Measurements from ENCODE around the gene OR6X1. TPM values are rescaled to one million over a fixed set of nuclear protein-coding genes. Genes with fewer than 3 reads are reported as not detected.

The OR6X1 gene
- polyA plus RNA-seq, 1 donor (not counting 4 experiments of a cell fraction or from before 2014, with no cell fraction given) = not detected

GRCh38 chr11:123770712-123771111 is 16.4 kb upstream of the OR6X1 start:
- dilution Hi-C loops (cut with MboI; ENCODE audit: extremely low pct_ligation_motif_present, low sequenced_read_pairs) = no loop called here

GRCh38 chr11:123765601-123766000 is 11.3 kb upstream of the OR6X1 start:
- Histone ChIP-seq H3K27me3 (ENCODE audit: control insufficient read depth, extremely low read depth, insufficient read depth, low read length) (no peaks in the 10 kb centered on the region), H3K9ac (ENCODE audit: control insufficient read depth, extremely low read depth, insufficient read depth, low read length) (no peak overlapping the region), H2AFZ (ENCODE audit: control insufficient read depth, low read length) (no peak overlapping the region), H3K9me1 (ENCODE audit: control insufficient read depth, extremely low read depth, insufficient read depth, low read length) (no peaks in the 10 kb centered on the region), H3K4me3 (ENCODE audit: control insufficient read depth in 2 of 3, extremely low read depth in 1 of 3, insufficient read depth in 2 of 3, low read depth in 1 of 3, low read length in 3 of 3) (no peak overlapping the region), H4K20me1 (ENCODE audit: control insufficient read depth, extremely low read depth, insufficient read depth, low read length) (no peaks in the 10 kb centered on the region), H3K36me3 (ENCODE audit: control insufficient read depth in 2 of 2, extremely low read depth in 1 of 2, insufficient read depth in 2 of 2, low read length in 2 of 2) (no peaks in the 10 kb centered on the region), H3K4me1 (ENCODE audit: control insufficient read depth, extremely low read depth, insufficient read depth, low read length) (no peaks in the 10 kb centered on the region), H3K79me2 (ENCODE audit: control insufficient read depth, insufficient read depth, low read length) (no peaks in the 10 kb centered on the region), H3K4me2 (ENCODE audit: control insufficient read depth, extremely low read depth, insufficient read depth, low read depth, low read length) (no peak overlapping the region), H3K9me3 (ENCODE audit: control insufficient read depth, low read depth, low read length) (no peaks in the 10 kb centered on the region), H3K27ac (ENCODE audit: control insufficient read depth, insufficient read depth, low read length) (no peak overlapping the region)
- DNase-seq (ENCODE audit: low read depth, low spot score) (no peak), FAIRE-seq (no peak)
- dilution Hi-C loops (cut with MboI; ENCODE audit: extremely low pct_ligation_motif_present, low sequenced_read_pairs) = no loop called here
- TF ChIP-seq CTCF (optimal IDR thresholded peaks at IDR 0.05 in 1 of 3, IDR thresholded peaks at IDR 0.05 in 1 of 3, conservative IDR thresholded peaks at IDR 0.05 in 1 of 3; ENCODE audit: extremely low read depth in 1 of 3, insufficient read depth in 2 of 3, low read length in 3 of 3) (no peak), EZH2 (IDR thresholded peaks at IDR 0.05; ENCODE audit: low read length) (no peak)

More at GRCh38 chr11:123770712-123771111, 16.4 kb upstream of the OR6X1 start:
- no peaks in the 10 kb centered on the region for H4K20me1 ChIP-seq (ENCODE audit: control insufficient read depth, extremely low read depth, insufficient read depth, low read length)
- H2AFZ ChIP-seq (ENCODE audit: control insufficient read depth, low read length) = no peak overlapping the region
- no peak overlapping the region for H3K4me2 ChIP-seq (ENCODE audit: control insufficient read depth, extremely low read depth, insufficient read depth, low read depth, low read length)
- H3K27me3 ChIP-seq (ENCODE audit: control insufficient read depth, extremely low read depth, insufficient read depth, low read length) = no peaks in the 10 kb centered on the region
- no peak overlapping the region for H3K27ac ChIP-seq (ENCODE audit: control insufficient read depth, insufficient read depth, low read length)
- no peak overlapping the region for H3K4me3 ChIP-seq (ENCODE audit: control insufficient read depth in 2 of 3, extremely low read depth in 1 of 3, insufficient read depth in 2 of 3, low read depth in 1 of 3, low read length in 3 of 3)
- H3K36me3 ChIP-seq (ENCODE audit: control insufficient read depth in 2 of 2, extremely low read depth in 1 of 2, insufficient read depth in 2 of 2, low read length in 2 of 2) = no peaks in the 10 kb centered on the region
- no peaks in the 10 kb centered on the region for H3K9me3 ChIP-seq (ENCODE audit: control insufficient read depth, low read depth, low read length)
- DNase-seq (ENCODE audit: low read depth, low spot score) (no peak), FAIRE-seq (no peak)
- TF ChIP-seq EZH2 (IDR thresholded peaks at IDR 0.05; ENCODE audit: low read length) (no peak), CTCF (optimal IDR thresholded peaks at IDR 0.05 in 1 of 3, IDR thresholded peaks at IDR 0.05 in 1 of 3, conservative IDR thresholded peaks at IDR 0.05 in 1 of 3; ENCODE audit: extremely low read depth in 1 of 3, insufficient read depth in 2 of 3, low read length in 3 of 3) (no peak)
- no peak overlapping the region for H3K9ac ChIP-seq (ENCODE audit: control insufficient read depth, extremely low read depth, insufficient read depth, low read length)
- H3K79me2 ChIP-seq (ENCODE audit: control insufficient read depth, insufficient read depth, low read length) = no peaks in the 10 kb centered on the region
- H3K9me1 ChIP-seq (ENCODE audit: control insufficient read depth, extremely low read depth, insufficient read depth, low read length) = no peaks in the 10 kb centered on the region
- no peaks in the 10 kb centered on the region for H3K4me1 ChIP-seq (ENCODE audit: control insufficient read depth, extremely low read depth, insufficient read depth, low read length)

Data from keratinocyte (primary cell).